Neural progenitor cell (in vitro differentiated cells): ENCODE measurements around the gene ELMO1.

Experiments used
- CTCF ChIP-seq: fragments of 200-600 bp; sonication (generic); IDR thresholded peaks from 2 replicates; pipeline ENCODE4 v1.5.1; 2017; ENCODE audit warnings: antibody characterized with exemption, mild to moderate bottlenecking
- EZH2 ChIP-seq: fragments of 200-600 bp; sonication (generic); IDR thresholded peaks from 2 replicates; pipeline ENCODE4 v1.6.1; 2017; ENCODE audit warnings: antibody characterized with exemption, mild to moderate bottlenecking, moderate library complexity
- EZH2phosphoT487 ChIP-seq: fragments of 200-600 bp; sonication (generic); IDR thresholded peaks from 2 replicates; pipeline ENCODE4 v1.6.1; 2017; ENCODE audit warnings: antibody characterized with exemption

GRCh38 chr7:37368540-37368939, 80.1 kb downstream of the ELMO1 start:
- TF ChIP-seq CTCF, result no peak
- TF ChIP-seq EZH2, result no peak
- TF ChIP-seq EZH2phosphoT487, result no peak
